Measurements from ENCODE around the gene GINS2.

The GINS2 gene

GRCh38 chr16:85690469-85691064 is 1.8 kb upstream of the GINS2 start:
- DNase-seq (ENCODE audit: low read depth in 1 of 2, low spot score in 1 of 2): no peak

- no peak for DNase-seq (ENCODE audit: low read depth in 1 of 2, low spot score in 1 of 2)
These were observed 1.2 kb upstream of the GINS2 start for GRCh38 chr16:85689950-85690320.

GRCh38 chr16:85689285-85689949 is 663 bp upstream of the GINS2 start:
- DNase-seq (ENCODE audit: low read depth in 1 of 2, low spot score in 1 of 2): no peak

GRCh38 chr16:85687651-85688471 is 893 bp downstream of the GINS2 start:
- no peak for DNase-seq (ENCODE audit: low read depth in 1 of 2, low spot score in 1 of 2)

- DNase-seq (ENCODE audit: low read depth in 1 of 2, low spot score in 1 of 2): no peak
These were observed 1.7 kb downstream of the GINS2 start for GRCh38 chr16:85686912-85687591.

- DNase-seq (ENCODE audit: low read depth in 1 of 2, low spot score in 1 of 2): no peak
These were observed 3.5 kb downstream of the GINS2 start for GRCh38 chr16:85685251-85685650.

GRCh38 chr16:85683363-85683762 is 5.4 kb downstream of the GINS2 start:
- DNase-seq (ENCODE audit: low read depth in 1 of 2, low spot score in 1 of 2): no peak

- no peak for DNase-seq (ENCODE audit: low read depth in 1 of 2, low spot score in 1 of 2)
These were observed 6.2 kb downstream of the GINS2 start for GRCh38 chr16:85682516-85682915.

- no peak for DNase-seq (ENCODE audit: low read depth in 1 of 2, low spot score in 1 of 2)
These were observed 7.5 kb downstream of the GINS2 start for GRCh38 chr16:85681255-85681654.

GRCh38 chr16:85680352-85680944 is 8.3 kb downstream of the GINS2 start:
- no peak for DNase-seq (ENCODE audit: low read depth in 1 of 2, low spot score in 1 of 2)

- DNase-seq (ENCODE audit: low read depth in 1 of 2, low spot score in 1 of 2): no peak
These were observed 8.9 kb downstream of the GINS2 start for GRCh38 chr16:85679870-85680269.

- no peak for DNase-seq (ENCODE audit: low read depth in 1 of 2, low spot score in 1 of 2)
These were observed 9.9 kb downstream of the GINS2 start for GRCh38 chr16:85678821-85679220.

GRCh38 chr16:85678016-85678415 is 10.7 kb downstream of the GINS2 start:
- DNase-seq (ENCODE audit: low read depth in 1 of 2, low spot score in 1 of 2): no peak

- no peak for DNase-seq (ENCODE audit: low read depth in 1 of 2, low spot score in 1 of 2)
These were observed 11.3 kb downstream of the GINS2 start for GRCh38 chr16:85677383-85677967.

- no peak for DNase-seq (ENCODE audit: low read depth in 1 of 2, low spot score in 1 of 2)
These were observed 12.3 kb downstream of the GINS2 start for GRCh38 chr16:85676466-85676865.

- DNase-seq (ENCODE audit: low read depth in 1 of 2, low spot score in 1 of 2): no peak
These were observed 13.4 kb downstream of the GINS2 start for GRCh38 chr16:85675251-85675874.

GRCh38 chr16:85674828-85675227 is 13.9 kb downstream of the GINS2 start:
- no peak for DNase-seq (ENCODE audit: low read depth in 1 of 2, low spot score in 1 of 2)

- no peak for DNase-seq (ENCODE audit: low read depth in 1 of 2, low spot score in 1 of 2)
These were observed 14.4 kb downstream of the GINS2 start for GRCh38 chr16:85674418-85674755.

GRCh38 chr16:85673529-85674417 is 15.0 kb downstream of the GINS2 start:
- no peak for DNase-seq (ENCODE audit: low read depth in 1 of 2, low spot score in 1 of 2)

GRCh38 chr16:85670840-85671239 is 17.9 kb downstream of the GINS2 start:
- DNase-seq (ENCODE audit: low read depth in 1 of 2, low spot score in 1 of 2): no peak
